Kidney (tissue), 14 donors: Measurements from ENCODE around the gene ANAPC2. TPM values are rescaled to one million over a fixed set of nuclear protein-coding genes. Genes with fewer than 3 reads are reported as not detected.

Experiments used
- DNase-seq, 5 donors: peaks; one replicate each; pipeline ENCODE4 v3.0.0-alpha.2; 2013 to 2020
- FAIRE-seq: peaks from 2 replicates; lab custom pipeline; 2012; peaks lifted over from hg19 to GRCh38; lab: Jason Lieb, UNC
- H3K27ac ChIP-seq, 2 donors: one replicate each; pipeline ENCODE4 v1.7.0; 2013; ENCODE audit warnings: low read depth in 2 of 2, low read length in 2 of 2, inconsistent platforms in 1 of 2
- H3K27me3 ChIP-seq: one replicate; pipeline ENCODE4 v1.7.1; 2013; ENCODE audit warnings: low read length, inconsistent platforms; ENCODE audit not compliant: control insufficient read depth, insufficient read depth
- H3K36me3 ChIP-seq, 3 donors: one replicate each; pipeline versions ENCODE4 v1.7.0 to v1.7.1; 2013; ENCODE audit warnings: low read length in 3 of 3, control low read depth in 1 of 3, inconsistent platforms in 1 of 3; ENCODE audit not compliant: insufficient read depth in 3 of 3, control insufficient read depth in 2 of 3
- H3K4me1 ChIP-seq, 3 donors: one replicate each; pipeline versions ENCODE4 v1.7.0 to v1.7.1; 2013; ENCODE audit warnings: low read length in 3 of 3, inconsistent platforms in 1 of 3, low read depth in 1 of 3; ENCODE audit not compliant: control insufficient read depth in 2 of 3, insufficient read depth in 2 of 3
- H3K4me3 ChIP-seq, 3 donors: one replicate each; pipeline versions ENCODE4 v1.7.0 to v1.8.1; 2013; ENCODE audit warnings: low read length in 3 of 3, control low read depth in 1 of 3, inconsistent platforms in 1 of 3
- H3K9ac ChIP-seq, 3 donors: one replicate each; pipeline versions ENCODE4 v1.7.0 to v1.7.1; 2013; ENCODE audit warnings: low read length in 3 of 3, control low read depth in 1 of 3, inconsistent platforms in 1 of 3
- H3K9me3 ChIP-seq, 3 donors: one replicate each; pipeline versions ENCODE4 v1.7.0 to v1.7.1; 2013; ENCODE audit warnings: low read length in 3 of 3, control low read depth in 1 of 3, inconsistent platforms in 1 of 3; ENCODE audit not compliant: control insufficient read depth in 2 of 3, insufficient read depth in 1 of 3
- intact Hi-C: fragments of 100-400 bp; cut with DNase I; formaldehyde crosslinking; loops from one replicate; pipeline ENCODE4 v1.11.1; 2022
- polyA plus RNA-seq: library from polyadenylated mRNA; stranded (reverse); fragments of 350-450 nt; fragmentation: Illumina TruSeq; extraction: RNeasy Lipid Tissue Mini Kit (QIAGEN cat#74804); gene quantifications from one replicate; pipeline ENCODE4 v1.2.3, GENCODE V29; 2014; ENCODE audit warnings: low read depth, low replicate concordance; ENCODE audit not compliant: insufficient read depth
- total RNA-seq: library from RNA; stranded (reverse); fragmentation: NEBNext Ultra II Directional; extraction: Animal tissue kit (Norgen Biotek cat#: 25700); gene quantifications from one replicate; pipeline ENCODE4 v1.2.1, GENCODE V29; 2021
- TF ChIP-seq, protein P1 (sequence below): IDR thresholded peaks from 3 replicates; pipeline ENCODE4 v1.5.1; 2012; ENCODE audit warnings: mild to moderate bottlenecking, moderate library complexity, borderline replicate concordance; ENCODE audit not compliant: insufficient read depth; ENCODE audit errors: extremely low read depth
- donor health status: control.
- donor health status: control.
- donor health status: control.
- donor health status: control.
- donor health status: control.
- donor health status: DM: yes; HTN: yes; CAD: no.
- donor health status: Normal renal cell carcinoma (clear cell type).

ANAPC2 gene
- total and polyA plus RNA-seq, 2 donors from 2014 or later: 19.9 to 57.2 TPM

DNA sequence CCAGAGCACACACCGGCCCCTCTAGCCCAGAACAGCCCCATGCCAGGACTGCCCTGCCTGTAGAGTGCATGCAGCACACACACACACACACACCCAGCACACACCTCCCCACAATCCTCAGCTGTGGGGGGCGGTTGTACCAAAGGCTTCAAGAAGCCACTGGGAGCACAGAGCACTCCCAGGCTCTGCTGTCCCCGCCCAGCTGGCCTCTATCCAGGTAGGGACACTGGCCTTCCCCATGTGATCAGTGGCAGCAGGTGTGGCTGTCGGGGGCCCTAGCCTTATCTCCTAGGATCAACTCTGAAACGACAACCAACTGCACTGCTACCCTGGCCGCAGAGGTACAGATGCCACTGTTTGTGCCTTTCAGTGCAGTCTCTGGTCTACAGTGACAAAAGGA lies 2.0 kb downstream of the ANAPC2 start:
- peaks cover 0 to 26% (median 20%) of the 10 kb centered on the region in 3 donors for H3K36me3 ChIP-seq
- H3K4me1 ChIP-seq: peaks cover 4 to 39% (median 30%) of the 10 kb centered on the region in 3 donors
- no peak for DNase-seq
- no peak overlapping the region for H3K9ac ChIP-seq
- no peak overlapping the region for H3K27ac ChIP-seq
- intact Hi-C loops: no loop called here
- FAIRE-seq: no peak
- no peaks in the 10 kb centered on the region for H3K9me3 ChIP-seq
- TF ChIP-seq, protein P1, sequence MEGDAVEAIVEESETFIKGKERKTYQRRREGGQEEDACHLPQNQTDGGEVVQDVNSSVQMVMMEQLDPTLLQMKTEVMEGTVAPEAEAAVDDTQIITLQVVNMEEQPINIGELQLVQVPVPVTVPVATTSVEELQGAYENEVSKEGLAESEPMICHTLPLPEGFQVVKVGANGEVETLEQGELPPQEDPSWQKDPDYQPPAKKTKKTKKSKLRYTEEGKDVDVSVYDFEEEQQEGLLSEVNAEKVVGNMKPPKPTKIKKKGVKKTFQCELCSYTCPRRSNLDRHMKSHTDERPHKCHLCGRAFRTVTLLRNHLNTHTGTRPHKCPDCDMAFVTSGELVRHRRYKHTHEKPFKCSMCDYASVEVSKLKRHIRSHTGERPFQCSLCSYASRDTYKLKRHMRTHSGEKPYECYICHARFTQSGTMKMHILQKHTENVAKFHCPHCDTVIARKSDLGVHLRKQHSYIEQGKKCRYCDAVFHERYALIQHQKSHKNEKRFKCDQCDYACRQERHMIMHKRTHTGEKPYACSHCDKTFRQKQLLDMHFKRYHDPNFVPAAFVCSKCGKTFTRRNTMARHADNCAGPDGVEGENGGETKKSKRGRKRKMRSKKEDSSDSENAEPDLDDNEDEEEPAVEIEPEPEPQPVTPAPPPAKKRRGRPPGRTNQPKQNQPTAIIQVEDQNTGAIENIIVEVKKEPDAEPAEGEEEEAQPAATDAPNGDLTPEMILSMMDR: no peak
- H3K27me3 ChIP-seq: no peaks in the 10 kb centered on the region
- no peak overlapping the region for H3K4me3 ChIP-seq

DNA sequence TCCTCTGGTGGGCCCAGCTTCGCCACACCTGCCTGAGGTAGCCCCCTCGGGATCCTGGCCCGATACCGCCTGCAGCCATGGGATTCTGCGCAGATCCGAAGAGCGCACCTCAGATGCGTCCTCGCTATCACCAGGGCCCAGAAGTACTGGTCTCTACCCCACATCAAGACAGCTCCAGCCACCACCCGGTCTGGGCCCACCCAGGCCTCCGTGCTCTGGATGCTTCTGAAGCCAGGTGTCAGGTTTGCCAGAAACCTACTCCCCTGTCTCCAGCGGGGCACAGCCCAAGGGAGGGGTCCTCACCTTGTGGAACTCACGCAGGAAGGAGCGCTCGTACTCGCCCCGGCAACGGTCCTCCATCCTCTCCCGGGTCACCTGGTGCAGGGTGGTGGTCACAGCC lies 2.4 kb downstream of the ANAPC2 start:
- Histone ChIP-seq H3K4me3 (no peak overlapping the region), H3K27me3 (no peaks in the 10 kb centered on the region), H3K9me3 (no peaks in the 10 kb centered on the region), H3K36me3 (peaks cover 0 to 28% (median 24%) of the 10 kb centered on the region in 3 donors), H3K4me1 (peaks cover 4 to 36% (median 30%) of the 10 kb centered on the region in 3 donors), H3K9ac (no peak overlapping the region), H3K27ac (no peak overlapping the region)
- FAIRE-seq: no peak
- intact Hi-C loops: no loop called here
- TF ChIP-seq, protein P1: no peak
- DNase-seq: no peak

DNA sequence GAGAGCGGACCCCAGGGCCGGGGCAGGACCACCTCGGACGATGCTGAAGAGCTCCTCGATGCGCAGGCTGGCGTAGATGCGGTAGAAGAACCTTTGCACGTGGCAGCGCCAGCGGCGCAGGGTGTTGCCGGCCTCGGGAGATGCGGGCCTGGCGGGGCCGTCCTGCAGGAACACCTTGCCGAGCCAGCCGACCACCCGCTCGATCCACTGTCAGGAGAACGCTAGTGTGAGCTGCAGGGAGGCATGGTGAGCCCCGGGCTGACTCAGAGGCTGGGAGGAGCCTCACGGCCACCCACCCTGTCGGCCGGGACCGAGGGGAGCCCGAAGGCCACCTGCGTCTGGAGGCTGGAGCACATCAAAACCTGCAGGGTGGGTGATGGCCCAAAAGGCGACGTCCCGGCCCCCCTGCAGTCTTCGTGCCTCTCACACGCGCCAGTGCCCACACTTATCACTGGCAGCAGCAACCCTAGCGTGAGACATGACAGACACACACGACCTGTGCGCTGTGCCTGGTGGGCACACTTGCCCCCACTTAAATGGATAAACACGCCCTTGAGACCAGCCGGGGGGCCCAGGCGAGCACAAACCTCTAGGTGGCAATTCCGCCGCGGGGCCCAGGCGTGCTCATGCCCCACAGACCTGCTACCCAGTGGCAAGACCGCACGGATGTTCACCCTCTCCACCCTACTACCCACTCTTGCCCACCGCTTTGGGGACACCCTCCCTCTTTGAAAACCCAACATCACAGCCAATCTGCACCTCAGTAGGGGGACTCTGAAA lies 3.3 kb downstream of the ANAPC2 start:
- intact Hi-C loops: no loop called here
- Histone ChIP-seq H3K27ac (no peak overlapping the region), H3K4me1 (peaks cover 4 to 29% (median 23%) of the 10 kb centered on the region in 3 donors), H3K4me3 (no peak overlapping the region), H3K9ac (no peak overlapping the region), H3K27me3 (no peaks in the 10 kb centered on the region), H3K36me3 (peaks cover 0 to 27% (median 24%) of the 10 kb centered on the region in 3 donors), H3K9me3 (no peaks in the 10 kb centered on the region)
- TF ChIP-seq, protein P1: no peak
- FAIRE-seq: no peak
- no peak for DNase-seq
